ENCODE results near the gene BTBD7.

BTBD7 gene

DNA sequence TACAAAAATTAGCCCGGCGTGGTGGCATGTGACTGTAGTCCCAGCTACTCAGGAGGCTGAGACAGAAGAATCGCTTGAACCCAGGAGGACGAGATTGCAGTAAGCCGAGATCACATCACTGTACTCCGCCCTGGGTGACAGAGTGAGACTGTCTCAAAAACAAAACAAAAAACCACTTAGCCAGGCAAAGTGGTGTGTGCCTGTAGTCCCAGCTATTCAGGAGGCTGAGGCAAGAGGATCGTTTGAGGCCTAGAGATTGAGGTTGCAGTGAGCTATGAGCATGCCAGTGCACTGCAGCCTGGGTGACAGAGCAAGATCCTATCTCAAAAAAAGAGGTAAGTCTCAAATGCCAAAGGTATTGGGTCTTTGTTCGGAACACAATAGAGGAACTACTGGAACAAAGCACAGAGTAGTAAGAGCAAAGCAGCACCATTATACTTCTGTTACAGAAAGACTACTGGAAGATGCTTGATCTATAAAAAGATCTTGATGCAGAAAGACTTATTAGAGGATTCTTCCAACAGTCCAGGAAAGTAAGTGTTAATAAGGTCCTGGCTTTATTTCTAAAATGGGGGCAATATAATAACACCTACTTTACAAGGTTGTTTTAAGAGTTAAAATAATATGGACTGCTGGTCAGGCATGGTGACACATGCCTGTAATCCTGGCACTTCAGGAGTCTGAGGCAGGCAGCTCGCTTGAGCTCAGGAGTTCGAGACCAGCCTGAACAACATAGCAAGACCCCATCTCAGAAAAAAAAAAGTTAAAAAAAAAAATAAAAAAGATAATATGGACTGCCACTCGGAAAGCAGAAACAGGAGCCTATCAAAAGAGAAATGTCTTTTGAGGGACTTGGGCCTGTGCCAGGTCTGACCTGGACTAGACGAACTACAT is 29.9 kb downstream of the BTBD7 start:
- no peak for DNase-seq

DNA sequence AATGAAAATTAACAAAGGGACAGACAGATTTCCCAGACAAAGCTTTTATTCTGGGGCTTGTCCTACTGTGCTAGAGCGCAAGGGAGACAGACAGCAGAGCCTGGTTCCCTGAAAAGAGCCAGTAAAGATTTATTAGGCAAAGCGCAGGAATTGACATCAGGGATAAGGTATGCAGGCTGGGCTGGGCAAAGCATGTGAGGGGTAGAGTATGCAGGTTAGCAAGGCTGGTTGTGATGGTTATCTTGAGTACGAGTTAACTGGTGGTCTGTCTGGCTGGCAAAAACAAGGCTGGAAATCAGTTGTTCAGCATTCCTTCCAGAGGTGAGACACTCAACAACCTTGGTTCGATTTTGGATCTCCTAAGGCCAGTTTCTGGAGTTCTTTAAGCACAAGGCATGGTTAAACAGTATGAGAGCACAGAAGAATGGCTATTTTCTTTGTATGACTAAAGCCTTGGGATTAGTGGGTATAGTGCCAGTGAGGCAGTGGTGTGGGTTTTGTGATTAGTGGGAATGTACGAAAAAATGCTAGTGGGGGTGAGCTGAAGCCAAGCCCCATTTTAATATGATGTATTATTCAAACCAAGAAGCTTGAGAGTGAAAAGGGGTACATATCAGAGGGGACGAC is 30.9 kb downstream of the BTBD7 start:
- DNase-seq = no peak

DNA sequence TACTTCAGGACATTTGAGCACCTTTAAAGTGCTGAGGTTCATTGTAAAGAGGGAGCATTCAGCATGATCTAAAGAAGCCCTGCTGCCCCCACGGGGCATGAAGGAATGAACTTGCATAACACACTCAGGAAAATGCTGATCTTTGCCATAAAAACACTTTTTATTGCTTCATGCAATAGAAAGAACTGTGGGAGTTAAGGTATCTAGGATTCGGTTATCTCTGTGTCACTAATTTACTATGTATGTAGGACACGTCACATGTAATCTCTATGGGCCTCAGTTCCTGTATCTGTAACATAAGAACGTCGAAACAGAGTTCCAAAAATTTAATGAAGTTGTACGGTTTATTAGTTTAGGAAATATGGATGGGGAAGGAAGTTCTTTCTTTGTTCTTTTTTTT is 33.0 kb downstream of the BTBD7 start:
- no peak for DNase-seq

DNA sequence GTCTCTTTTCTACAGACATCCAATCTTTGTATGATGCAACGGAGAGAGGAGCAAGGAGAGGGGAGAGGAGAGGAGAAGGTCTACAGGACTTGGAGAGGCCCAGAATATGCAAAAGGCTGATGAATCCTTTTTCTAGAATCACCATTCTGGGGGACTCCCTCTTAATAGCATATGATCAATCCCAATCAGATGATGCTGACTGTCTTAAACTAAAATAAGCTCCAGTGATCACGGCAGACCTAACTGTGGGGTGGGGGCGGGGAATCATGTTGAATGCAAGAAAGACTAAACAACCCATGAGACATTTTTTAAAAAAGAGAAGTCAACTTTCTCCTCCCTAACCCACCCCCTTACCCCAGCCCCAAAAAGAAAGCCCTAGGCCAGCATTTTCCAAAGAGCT is 33.4 kb downstream of the BTBD7 start:
- no peak for DNase-seq

DNA sequence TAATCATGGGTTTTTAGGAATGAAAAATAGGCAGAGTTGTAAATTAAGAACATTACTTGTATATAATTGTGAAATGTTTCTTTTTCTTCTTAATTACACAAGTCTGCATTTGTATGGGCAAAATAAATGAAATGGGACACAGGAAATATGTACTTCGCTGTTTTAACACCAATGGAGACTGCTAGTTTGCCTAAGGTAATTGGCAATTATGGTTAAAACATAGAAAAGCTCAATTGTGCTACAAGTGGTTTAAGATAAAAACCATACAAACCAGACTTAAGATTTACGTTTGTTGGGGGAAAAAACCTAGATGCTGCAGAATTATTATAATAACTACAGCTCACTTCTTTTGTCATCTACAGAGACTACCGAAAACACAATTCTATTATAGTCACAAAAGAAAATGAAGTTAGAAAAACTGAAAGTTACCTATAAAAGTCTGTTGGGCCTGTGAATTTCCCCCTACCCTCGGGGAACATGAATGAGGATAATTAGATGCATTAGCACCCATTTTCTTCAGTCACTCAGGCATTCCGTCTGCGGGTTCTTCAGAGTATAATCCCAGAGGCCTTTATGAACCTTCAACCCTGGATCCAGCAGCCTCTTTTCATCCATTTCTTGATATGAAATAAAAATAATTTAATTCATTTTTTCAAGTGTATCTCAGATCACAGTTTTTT is 37.2 kb downstream of the BTBD7 start:
- DNase-seq = no peak

DNA sequence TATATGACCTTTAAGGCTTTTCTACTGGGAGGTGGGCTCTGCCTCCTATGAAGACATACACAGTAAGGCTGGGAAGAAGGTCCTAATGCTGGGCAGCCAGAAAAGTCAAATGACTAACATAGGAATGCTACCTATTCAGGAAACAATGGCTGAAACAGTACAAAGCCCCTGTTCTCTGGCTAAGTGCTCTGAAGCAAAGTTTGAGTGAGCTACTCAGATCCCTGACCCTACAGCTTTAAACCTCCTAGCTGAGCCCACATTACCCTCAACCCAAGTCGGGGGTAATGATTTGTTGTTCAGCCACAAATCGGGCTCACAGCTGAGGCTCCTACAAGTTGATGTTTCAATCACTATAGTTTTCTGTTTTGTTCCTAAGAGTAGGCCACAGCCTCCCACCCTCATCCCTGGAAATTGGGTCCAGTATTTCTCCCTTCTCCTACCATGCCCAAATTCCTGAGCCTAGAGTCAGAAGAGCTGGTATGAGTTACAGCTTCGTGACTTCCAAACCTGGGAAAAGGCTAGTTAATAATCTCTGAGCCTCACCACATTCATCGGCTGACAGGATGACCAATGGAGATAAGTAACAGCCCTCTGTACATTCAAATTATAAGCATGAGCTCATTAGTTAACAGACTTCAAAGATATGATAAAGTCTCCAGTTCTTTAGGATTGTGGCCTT is 46.5 kb downstream of the BTBD7 start:
- no peak for DNase-seq

DNA sequence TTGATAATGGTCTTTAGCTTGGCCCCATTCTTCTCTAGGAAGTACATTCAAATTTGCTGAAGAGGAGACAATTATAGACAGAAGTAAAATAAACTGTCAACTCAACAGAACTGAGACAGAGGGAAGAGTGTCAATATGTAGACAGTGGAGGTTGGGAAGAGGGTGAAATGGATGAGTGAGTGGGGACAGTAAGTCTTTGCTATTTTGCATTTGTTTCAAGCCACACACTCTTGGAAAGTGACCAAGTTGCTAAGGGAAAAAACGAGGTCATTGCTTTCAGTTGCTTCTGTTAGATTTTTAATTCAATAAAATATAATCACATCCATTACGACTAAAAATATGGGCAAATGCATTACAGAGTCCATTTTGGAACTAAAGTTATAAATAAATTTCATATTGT is 47.8 kb downstream of the BTBD7 start:
- no peak for DNase-seq

DNA sequence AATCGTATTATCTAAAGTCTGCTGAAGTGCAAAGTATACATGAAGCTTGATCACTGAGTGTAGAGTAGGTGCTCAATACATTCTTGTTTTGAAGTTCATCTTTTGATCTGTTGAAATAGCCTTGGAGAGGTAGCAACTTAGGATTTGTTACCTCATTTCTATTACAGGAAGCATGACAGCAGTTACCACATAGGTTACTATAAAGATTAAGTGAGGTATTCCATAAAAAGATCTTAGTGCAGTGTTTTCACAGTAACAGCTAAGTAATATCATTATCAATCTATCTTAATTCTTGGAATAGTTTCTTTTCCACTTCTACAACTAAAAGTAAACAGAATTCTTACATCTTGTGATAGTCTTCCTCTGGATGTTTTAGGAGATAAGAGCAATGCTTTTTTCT is 50.9 kb downstream of the BTBD7 start:
- DNase-seq = no peak

DNA sequence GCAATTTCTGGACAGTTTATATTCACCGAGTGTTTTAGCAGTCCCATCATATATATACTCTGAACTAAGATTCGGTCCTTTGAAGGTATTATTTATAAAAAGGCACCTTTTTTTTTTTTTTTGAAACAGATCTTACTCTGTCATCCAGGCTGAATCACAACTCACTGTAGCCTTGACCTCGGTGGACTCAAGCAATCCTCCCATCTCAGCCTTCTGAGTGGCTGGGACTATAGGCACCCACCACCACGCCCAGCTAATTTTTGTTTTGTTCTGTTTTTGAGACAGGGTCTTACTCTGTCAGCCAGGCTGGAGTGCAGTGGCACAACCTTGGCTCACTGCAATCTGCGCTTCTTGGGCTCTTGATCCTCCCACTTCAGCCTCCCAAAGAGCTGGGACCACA is 52.1 kb downstream of the BTBD7 start:
- no peak for DNase-seq

DNA sequence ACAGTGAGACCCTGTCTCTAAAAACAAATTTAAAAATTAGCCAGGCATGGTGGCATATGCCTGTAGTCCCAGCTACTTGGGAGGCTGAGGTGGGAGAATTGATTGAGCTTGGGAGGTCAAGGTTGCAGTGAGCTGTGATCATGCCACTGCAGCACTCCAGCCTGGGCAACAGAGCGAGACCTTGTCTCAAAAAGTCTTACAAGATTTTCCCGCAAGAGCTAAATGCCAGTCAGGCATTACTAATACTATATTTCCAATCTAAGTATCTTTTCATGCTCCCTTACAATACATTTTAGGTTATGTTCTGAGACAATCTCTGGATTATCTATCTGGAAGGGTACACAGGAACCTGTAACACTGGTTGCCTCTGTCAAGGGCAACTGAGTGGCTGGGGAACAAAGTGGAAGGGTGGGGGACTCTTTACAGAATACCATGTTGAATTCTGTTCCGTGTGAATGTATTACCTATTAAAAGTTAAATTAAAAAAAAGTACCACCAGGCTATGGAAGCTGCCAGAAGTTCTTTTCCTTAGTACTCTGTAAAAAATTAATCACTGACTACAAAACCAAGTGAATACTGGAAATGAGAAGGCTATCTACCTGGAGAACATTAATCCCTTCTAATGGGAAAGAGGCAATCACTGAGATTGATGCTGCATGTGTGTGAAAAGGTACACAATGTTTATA is 56.7 kb downstream of the BTBD7 start:
- no peak for DNase-seq

DNA sequence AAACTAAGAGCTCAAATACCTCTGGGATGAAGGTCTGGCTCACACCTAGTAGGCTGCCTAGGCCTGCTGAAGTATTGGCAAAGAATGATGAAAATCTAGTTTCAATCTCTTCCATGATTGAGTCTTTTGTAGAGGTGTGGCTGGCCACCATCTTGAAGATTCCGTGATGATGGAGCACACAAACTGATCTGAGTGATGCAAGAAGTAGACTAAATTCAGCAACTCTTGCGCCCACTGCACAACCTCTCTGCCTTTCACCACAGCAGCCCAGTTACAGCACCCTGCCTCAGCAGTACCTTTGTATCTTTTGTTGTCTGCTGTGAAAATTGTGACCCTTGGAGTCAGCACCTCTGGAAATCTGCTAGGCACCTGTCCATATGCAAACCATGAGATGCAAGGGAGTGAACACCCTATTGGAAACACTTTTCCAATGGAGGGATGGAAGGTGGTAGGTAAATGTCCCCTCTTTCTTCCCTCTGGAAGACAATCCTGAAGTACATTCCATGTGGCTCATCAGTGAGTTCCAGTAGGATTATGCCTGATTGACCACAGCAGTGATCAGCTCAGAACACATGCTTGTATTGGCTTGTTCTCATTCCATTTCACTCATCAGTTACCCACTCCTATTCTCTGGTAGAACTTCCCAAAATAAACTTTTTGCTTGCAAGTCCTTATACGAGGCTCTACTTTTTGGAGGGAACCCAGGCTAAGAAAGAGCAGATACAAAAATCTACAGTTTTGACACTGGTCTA is 58.6 kb downstream of the BTBD7 start:
- no peak for DNase-seq

DNA sequence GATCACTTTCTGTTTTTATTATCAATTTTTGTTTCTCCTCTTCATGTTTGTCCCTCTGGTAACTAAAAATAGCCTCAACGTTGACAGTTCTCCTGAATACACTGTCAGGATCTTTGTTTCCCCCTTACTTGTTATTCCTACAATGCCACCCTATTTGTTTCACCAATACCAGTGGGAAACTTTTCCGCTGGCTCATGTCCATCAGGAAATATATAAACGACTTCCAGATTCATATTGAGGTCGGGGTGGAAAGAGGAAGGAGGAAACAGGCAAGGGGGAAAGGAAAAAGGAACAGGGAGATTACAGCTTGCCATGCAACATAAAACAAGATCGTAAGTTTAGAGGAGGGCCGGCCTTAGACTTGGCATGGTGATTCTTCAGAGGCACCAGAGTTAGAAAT is 61.7 kb downstream of the BTBD7 start:
- no peak for DNase-seq

DNA sequence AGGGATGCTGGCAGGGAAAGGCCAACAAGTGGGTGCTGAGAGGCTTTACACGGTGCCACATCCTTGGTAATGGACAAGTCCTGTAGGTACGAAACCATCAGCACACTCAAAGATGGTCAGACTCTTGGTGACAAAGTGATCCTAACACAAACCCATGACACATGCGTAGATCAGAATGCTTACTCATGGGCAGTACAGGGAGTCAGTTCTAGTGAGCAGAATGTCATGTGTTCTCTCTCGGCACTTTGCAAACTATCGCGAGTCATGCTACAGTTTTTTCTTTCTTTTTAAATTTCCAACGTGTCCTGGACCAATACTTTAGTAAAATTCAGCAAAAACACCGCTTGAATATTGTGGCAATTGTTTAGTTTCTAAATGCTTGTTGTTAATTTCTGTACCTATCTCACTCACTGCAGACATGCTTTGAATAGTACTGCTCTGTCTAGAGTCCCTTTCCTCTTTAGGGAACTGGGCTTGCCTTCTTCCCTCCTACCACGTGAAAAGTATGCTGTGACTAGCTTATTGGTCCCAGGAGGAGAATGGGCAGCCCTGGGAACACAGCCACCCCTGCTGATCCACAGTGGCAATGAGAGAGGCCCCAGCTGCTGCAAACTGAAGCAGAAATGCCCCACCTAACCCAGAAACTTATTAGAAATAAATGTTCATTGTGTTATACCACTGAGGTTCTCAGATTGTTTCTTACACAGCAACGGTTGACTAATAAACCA is 63.3 kb downstream of the BTBD7 start:
- DNase-seq = no peak

DNA sequence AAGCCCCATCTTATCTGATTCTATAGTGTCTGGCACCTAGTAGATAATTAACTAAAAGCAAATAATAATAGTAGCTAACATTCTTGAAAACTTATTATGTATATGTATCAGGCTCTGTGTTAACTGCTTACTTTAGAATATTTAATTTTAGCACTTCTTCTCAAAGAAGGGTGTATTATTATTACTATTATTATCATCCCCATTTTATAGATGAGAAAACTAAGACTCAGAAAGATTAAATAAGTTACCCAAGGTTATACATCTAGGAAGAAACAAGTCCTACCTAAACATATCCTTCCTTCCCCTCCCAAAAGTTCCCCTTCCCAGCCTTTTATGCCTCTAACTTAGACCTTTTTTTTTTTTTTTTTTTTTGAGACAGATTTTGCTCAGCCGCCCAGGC is 64.4 kb downstream of the BTBD7 start:
- no peak for DNase-seq

DNA sequence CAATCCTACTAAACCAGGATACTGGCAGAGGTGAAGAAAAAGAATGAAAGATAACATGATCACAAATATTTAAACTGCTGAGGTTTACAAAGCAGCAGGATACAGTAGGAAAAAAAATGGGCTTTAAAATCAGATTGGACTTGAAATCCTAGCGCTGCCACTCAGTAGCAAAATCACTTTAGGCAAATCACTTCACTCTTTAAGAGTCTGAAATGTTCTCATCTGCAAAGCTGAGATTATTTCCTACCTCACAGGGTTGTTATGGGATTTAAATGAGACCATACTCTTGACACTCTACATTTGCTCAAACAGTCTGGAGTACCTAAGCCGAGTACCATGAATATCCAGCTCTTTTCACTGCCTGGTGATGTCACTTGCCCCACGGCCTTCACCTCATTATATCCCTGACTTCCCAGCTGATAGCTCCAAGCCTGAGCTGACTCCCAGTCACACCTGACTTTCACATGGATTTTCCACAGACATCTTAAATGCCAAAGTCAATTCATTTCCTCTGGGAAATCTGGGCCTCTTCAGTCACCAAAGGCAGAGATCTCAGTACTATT is 65.6 kb downstream of the BTBD7 start:
- no peak for DNase-seq

DNA sequence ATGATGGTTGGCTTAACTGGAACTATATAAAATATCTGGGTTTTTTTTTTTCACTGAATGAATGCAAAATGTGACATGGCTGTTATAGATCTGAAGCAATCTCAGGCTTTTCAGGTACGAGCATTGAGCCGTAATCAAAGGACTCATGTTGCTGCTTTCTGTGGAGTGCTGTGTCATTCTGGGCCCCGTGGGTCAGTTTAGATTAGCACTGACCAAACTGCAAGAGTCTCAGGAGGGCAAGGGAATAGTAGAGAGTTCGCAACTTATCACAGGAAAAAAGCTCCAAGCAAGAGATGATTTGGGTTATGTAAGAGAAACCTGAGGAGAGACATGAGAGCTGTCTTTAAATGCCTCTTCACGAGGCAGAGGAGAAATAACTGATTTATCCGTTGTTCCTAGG is 66.7 kb downstream of the BTBD7 start:
- no peak for DNase-seq

DNA sequence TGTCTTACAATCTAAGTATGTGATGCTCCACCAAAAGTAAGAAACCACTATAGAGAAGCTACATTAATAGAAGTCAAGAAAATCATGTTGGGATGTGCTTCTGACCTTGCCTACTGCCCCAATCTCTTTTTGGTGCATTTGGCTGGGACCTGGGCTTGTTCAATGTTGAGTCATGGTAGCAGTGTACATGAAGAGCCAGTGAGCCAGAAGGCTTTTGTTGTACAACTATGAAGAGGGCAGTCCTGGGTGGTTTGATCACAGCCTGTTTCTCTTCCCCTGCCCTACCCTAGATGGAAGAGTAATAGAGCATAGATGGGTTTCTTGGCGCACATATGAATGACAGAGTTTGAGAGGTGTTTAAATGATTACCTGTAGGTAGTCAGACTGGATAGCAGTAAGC is 69.4 kb downstream of the BTBD7 start:
- DNase-seq = no peak

DNA sequence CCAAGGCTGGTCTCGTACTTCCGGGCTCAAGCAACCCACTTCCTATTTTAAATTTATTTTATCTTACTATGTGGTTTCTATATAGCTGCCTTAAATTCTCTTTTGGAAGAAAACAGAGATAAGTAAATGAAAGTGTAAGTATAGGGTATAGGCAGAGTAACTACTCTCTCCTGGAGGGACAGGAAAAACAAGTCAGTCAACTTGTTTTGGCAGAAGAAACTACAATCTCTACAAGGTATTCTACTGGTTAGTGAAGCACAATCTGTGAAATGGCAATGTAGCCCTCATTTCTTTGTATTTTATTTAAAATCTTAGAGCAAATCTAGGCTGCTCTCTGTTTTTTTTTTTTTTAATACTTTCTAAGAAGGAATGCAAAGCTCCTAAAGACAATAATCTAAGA is 70.4 kb downstream of the BTBD7 start:
- DNase-seq = no peak

DNA sequence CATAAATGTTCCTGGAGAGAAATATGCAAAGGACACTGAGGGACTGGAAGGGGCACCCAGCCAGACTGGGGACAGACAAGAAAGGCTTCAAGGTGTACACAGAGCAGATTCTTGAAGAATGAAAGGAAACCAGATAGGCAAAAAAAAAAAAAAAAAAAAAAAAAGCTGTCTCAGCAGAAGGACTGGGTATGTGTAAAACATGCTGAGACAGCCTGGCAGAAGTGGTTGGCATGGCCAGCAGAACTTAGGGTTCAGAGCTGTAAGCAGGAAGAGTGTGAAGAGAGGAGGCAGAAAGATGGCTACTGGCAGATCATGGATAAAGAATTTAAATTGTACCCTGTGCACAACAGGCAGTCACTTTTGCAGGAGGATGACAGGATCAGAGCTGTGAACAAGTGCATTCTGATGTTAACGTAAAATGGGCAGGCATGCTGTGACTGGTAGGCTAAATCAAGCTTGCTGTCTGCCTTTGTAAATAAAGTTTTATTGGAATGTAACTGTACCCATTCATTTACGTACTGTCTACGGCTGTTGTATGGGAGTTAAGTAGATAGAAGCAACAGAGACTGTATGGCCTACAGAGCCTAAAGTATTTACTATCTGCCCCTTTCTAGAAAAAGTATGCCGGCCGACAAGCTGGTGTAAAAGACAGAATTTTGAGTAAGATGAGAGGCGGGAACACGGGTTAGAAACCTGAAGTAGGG is 83.6 kb downstream of the BTBD7 start:
- no peak for DNase-seq

DNA sequence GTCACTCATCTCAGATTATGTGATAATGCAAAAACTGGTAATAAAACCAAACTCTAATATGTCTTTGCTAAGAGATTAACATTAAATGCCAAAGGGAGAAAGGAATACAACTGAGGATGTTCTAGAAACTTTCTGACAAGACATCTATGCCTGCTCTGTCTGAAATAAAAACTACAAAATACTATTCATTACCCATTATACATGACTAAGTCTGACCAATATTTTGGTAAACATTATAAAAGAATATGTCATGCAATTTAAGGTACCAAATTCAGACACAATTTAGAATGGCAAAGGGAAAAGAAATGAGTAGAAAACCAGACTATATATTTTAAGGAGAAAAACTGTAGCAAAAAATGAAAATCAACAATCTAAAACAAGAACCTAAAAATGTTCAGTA is 86.3 kb downstream of the BTBD7 start:
- no peak for DNase-seq
